Chondrocyte (in vitro differentiated cells): ENCODE data around the gene BMPER. TPM values are rescaled to one million over a fixed set of nuclear protein-coding genes. Genes with fewer than 3 reads are reported as not detected.

Source experiments
- DNase-seq: peaks from one replicate; pipeline ENCODE4 v3.0.0; 2021; ENCODE audit warnings: mixed read lengths, low spot score
- H3K27ac Mint-ChIP-seq: one replicate; pipeline ENCODE4 v1.8.0; 2021; ENCODE audit warnings: mild to moderate bottlenecking, moderate library complexity, mixed read lengths; ENCODE audit not compliant: unreplicated experiment
- H3K27me3 Mint-ChIP-seq: 2 replicates; pipeline ENCODE4 v1.8.0; 2021; ENCODE audit warnings: low read depth, mixed read lengths
- H3K36me3 Mint-ChIP-seq: 2 replicates; pipeline ENCODE4 v1.8.0; 2021; ENCODE audit warnings: low read depth, mixed read lengths
- H3K4me1 Mint-ChIP-seq: 2 replicates; pipeline ENCODE4 v1.8.0; 2021; ENCODE audit warnings: low read depth, mild to moderate bottlenecking, mixed read lengths
- H3K4me3 Mint-ChIP-seq: one replicate; pipeline ENCODE4 v1.8.0; 2021; ENCODE audit warnings: mild to moderate bottlenecking, moderate library complexity, mixed read lengths; ENCODE audit not compliant: unreplicated experiment
- H3K9me3 Mint-ChIP-seq: 2 replicates; pipeline ENCODE4 v1.8.0; 2021; ENCODE audit warnings: low read depth, mixed read lengths
- CTCF ChIP-seq: fragments of 200-600 bp; sonication (generic); IDR thresholded peaks from 2 replicates; pipeline ENCODE4 v1.5.0; 2021; ENCODE audit warnings: antibody characterized with exemption, mild to moderate bottlenecking, moderate library complexity
- total RNA-seq: library from RNA; stranded (reverse); gene quantifications from 3 replicates; pipeline ENCODE4 v1.2.1, GENCODE V29; 2021

Gene BMPER
- total RNA-seq, 1 donor from 2014 or later = 0.30 TPM

- H3K27me3 Mint-ChIP-seq = no peaks in the 10 kb centered on the region
- no peak overlapping the region for H3K27ac Mint-ChIP-seq
- no peaks in the 10 kb centered on the region for H3K36me3 Mint-ChIP-seq
- H3K4me3 Mint-ChIP-seq = no peak overlapping the region
- H3K4me1 Mint-ChIP-seq = no peaks in the 10 kb centered on the region
- TF ChIP-seq CTCF = no peak
- peaks cover 3% of the 10 kb centered on the region for H3K9me3 Mint-ChIP-seq
- no peak for DNase-seq
Observed at GRCh38 chr7:34083440-34083839, 178.1 kb downstream of the BMPER start.

DNA sequence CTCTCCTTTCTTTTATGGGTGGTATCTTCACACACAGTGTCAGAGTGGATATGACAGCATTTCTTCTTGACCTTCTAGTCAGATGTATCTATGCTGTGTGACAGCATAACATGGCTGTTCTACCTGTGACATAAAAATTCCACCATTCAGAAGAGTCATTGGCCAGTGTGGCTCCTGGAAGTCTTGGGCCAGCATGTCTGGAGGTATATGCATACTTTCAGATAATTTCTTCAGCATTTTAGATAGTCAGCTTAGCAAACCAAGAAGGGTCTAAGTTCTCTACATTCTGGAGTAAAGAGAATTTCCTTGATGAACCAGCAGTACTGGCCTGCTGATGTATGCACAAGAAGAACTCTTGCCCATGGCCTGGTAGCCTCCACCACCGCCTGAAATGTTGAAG, 179.3 kb downstream of the BMPER start:
- DNase-seq = no peak
- no peak overlapping the region for H3K27ac Mint-ChIP-seq
- H3K4me1 Mint-ChIP-seq = no peaks in the 10 kb centered on the region
- no peak overlapping the region for H3K4me3 Mint-ChIP-seq
- H3K36me3 Mint-ChIP-seq = no peaks in the 10 kb centered on the region
- no peaks in the 10 kb centered on the region for H3K27me3 Mint-ChIP-seq
- peaks cover 3% of the 10 kb centered on the region for H3K9me3 Mint-ChIP-seq
- TF ChIP-seq CTCF = no peak

GRCh38 chr7:34086064-34086463, 180.7 kb downstream of the BMPER start:
- H3K27ac Mint-ChIP-seq = no peak overlapping the region
- H3K27me3 Mint-ChIP-seq = no peaks in the 10 kb centered on the region
- no peak for TF ChIP-seq CTCF
- H3K4me1 Mint-ChIP-seq = no peaks in the 10 kb centered on the region
- H3K9me3 Mint-ChIP-seq = peaks cover 3% of the 10 kb centered on the region
- no peaks in the 10 kb centered on the region for H3K36me3 Mint-ChIP-seq
- no peak for DNase-seq
- no peak overlapping the region for H3K4me3 Mint-ChIP-seq

DNA sequence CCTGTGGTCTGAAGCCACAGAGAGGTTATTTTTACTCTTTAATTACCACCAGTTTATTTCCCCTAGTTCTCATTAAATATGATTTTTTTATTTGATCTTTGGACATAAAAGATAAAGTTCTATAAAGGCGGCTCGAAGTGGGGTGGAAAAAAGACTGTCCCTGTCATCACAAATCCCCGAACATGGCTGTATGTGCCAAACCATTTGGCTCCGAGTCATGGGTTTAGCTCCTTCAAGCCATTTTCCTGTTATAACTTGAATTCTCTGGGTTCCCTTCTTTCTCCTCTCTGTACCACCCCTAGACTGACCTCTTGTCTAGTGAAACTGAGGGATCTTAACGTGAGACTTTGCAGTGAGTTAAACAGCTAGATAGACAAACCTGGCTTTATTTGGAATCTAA, 181.6 kb downstream of the BMPER start:
- Mint-ChIP-seq H3K27me3 (peaks cover 1% of the 10 kb centered on the region), H3K36me3 (no peaks in the 10 kb centered on the region), H3K4me3 (no peak overlapping the region), H3K9me3 (peaks cover 3% of the 10 kb centered on the region), H3K27ac (no peak overlapping the region), H3K4me1 (no peaks in the 10 kb centered on the region)
- DNase-seq = no peak
- TF ChIP-seq CTCF = no peak

- Mint-ChIP-seq H3K36me3 (no peaks in the 10 kb centered on the region), H3K9me3 (peaks cover 8% of the 10 kb centered on the region), H3K4me1 (no peaks in the 10 kb centered on the region), H3K27ac (no peak overlapping the region), H3K27me3 (peaks cover 2% of the 10 kb centered on the region), H3K4me3 (no peak overlapping the region)
- DNase-seq = no peak
- TF ChIP-seq CTCF = peak; percentile 72
Observed at GRCh38 chr7:34087892-34088891, 182.9 kb downstream of the BMPER start.
